ENCODE data around the gene CEMIP2. TPM values are rescaled to one million over a fixed set of nuclear protein-coding genes. Genes with fewer than 3 reads are reported as not detected.

CEMIP2 gene
- total RNA-seq, 1 experiment from 2014 or later = 16.0 TPM

DNA sequence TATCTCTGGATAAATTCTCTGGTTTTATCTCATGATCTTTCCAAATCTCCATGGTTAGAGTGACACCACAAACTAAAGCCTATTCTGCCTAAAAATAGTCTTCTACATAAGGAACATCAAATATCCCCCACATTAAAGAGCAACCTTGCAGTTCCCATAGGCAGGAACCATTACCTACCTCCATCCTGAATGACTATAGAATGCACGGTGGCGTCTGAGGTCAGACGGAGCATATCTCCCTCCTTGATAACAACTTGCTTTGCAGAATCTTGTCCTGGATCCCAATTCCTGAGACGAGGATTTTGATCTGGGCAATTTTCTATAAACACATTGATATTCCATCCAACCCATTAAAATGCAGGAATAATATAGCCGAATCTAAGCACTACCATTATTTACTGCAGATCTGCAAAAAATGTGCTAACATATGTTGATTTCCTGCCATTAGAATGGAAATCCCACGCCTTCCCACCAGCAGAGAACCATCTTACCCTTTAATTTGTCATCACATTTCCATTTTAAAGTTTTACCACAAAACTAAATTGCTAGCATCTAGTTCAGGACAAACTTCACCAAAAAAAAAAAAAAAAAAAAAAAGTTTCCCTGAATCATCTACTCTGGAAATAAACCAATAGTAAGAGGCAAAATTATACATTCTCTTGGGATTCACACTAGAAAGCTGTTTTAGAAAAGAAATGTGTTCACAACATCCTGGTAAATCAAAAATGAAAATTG lies 22.1 kb downstream of the CEMIP2 start:
- TF ChIP-seq EZH2phosphoT487 (IDR thresholded peaks at IDR 0.05; ENCODE audit: borderline replicate concordance, low read length) (no peak), EZH2 (IDR thresholded peaks at IDR 0.05; ENCODE audit: low read length, unreplicated experiment) (no peak)
- TF ChIP-seq, protein P1, sequence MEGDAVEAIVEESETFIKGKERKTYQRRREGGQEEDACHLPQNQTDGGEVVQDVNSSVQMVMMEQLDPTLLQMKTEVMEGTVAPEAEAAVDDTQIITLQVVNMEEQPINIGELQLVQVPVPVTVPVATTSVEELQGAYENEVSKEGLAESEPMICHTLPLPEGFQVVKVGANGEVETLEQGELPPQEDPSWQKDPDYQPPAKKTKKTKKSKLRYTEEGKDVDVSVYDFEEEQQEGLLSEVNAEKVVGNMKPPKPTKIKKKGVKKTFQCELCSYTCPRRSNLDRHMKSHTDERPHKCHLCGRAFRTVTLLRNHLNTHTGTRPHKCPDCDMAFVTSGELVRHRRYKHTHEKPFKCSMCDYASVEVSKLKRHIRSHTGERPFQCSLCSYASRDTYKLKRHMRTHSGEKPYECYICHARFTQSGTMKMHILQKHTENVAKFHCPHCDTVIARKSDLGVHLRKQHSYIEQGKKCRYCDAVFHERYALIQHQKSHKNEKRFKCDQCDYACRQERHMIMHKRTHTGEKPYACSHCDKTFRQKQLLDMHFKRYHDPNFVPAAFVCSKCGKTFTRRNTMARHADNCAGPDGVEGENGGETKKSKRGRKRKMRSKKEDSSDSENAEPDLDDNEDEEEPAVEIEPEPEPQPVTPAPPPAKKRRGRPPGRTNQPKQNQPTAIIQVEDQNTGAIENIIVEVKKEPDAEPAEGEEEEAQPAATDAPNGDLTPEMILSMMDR (conservative IDR thresholded peaks at IDR 0.05; ENCODE audit: low read depth, low read length) = no peak

DNA sequence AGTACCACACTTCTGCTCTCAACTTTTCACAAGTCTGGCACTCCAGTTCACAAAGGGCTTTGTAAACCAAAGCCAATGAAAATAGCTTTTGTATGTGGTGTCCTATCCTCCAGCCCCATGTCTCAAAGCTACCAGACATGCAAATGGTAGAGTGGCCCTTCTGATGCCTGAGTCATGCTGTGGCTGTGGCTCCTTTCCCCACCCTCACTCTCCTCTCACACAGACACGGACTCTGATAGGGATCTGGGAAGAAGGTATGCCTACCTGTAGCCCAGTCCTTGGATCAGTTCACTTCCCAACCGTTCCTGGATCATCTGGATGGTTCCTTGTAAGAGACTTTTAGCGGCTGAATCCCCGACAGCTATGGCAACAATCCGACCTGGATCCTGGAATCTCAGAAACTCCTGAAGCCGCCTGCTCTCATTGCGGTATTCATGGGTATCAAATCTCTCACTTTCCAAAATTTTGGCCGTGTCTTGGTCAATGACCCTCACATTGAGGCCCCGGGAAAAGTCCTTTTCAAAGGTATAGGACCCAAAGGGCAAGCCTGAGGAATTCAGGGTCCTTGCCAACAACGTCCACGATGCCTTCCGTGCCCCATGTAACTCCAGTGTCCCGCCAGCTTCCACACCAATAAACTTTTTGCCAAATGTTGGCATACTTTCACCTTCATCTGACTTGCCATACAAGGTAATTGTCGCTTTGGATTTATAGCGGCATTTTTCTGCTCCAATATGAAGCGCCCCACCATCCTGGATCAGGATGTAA lies 23.4 kb downstream of the CEMIP2 start:
- DNase-seq (no peak), ATAC-seq (no peak)
- Histone ChIP-seq H3K9ac (ENCODE audit: low read length) (no peak overlapping the region), H3K4me2 (ENCODE audit: low read length) (no peak overlapping the region), H3K9me2 (replicated peaks; ENCODE audit: low read length) (no peaks in the 10 kb centered on the region), H3K27ac (ENCODE audit: low read length) (no peak overlapping the region), H3K36me3 (ENCODE audit: low read depth, low read length) (peaks cover 10% of the 10 kb centered on the region), H3K4me1 (ENCODE audit: insufficient read depth, low read length) (peaks cover 10% of the 10 kb centered on the region), H3K4me3 (ENCODE audit: low read length) (no peak overlapping the region), H3F3A (ENCODE audit: low read length, unreplicated experiment) (no peaks in the 10 kb centered on the region), H4K20me1 (ENCODE audit: low read length) (no peaks in the 10 kb centered on the region), H3K79me2 (ENCODE audit: low read length) (no peaks in the 10 kb centered on the region), H2AFZ (ENCODE audit: low read length) (no peak overlapping the region), H3K27me3 (ENCODE audit: low read length) (no peaks in the 10 kb centered on the region), H3K9me3 (ENCODE audit: low read length) (no peaks in the 10 kb centered on the region)
- intact Hi-C loops (cut with micrococcal nuclease) = no loop called here
- TF ChIP-seq EZH2phosphoT487 (IDR thresholded peaks at IDR 0.05; ENCODE audit: borderline replicate concordance, low read length) (no peak), EZH2 (IDR thresholded peaks at IDR 0.05; ENCODE audit: low read length, unreplicated experiment) (no peak)
- TF ChIP-seq, protein P1 (conservative IDR thresholded peaks at IDR 0.05; ENCODE audit: low read depth, low read length) = no peak
- CTCF ChIA-PET = no interaction called here
- POLR2A ChIA-PET (ENCODE audit: unreplicated experiment) = interaction anchor here (0.6 kb wide), 1 partner anchor 24 kb away, joined by 3 read pairs; no protein-coding TSS in a partner anchor
- no TSS peak for BruUV-seq (replicated peaks)

More for the DNA sequence above, 22.1 kb downstream of the CEMIP2 start:
- H3K79me2 ChIP-seq (ENCODE audit: low read length) = 0 out of 2 replicates have a peak, but pooled peaks cover 2% of the 10 kb centered on the region
- H4K20me1 ChIP-seq (ENCODE audit: low read length) = no peaks in the 10 kb centered on the region
- no peak overlapping the region for H3K9ac ChIP-seq (ENCODE audit: low read length)
- POLR2A ChIA-PET (ENCODE audit: unreplicated experiment) = no interaction called here
- peaks cover 10% of the 10 kb centered on the region for H3K36me3 ChIP-seq (ENCODE audit: low read depth, low read length)
- DNase-seq = no peak
- no peaks in the 10 kb centered on the region for H3K9me2 ChIP-seq (replicated peaks; ENCODE audit: low read length)
- H3K27me3 ChIP-seq (ENCODE audit: low read length) = no peaks in the 10 kb centered on the region
- H3K4me1 ChIP-seq (ENCODE audit: insufficient read depth, low read length) = no peaks in the 10 kb centered on the region
- H3F3A ChIP-seq (ENCODE audit: low read length, unreplicated experiment) = no peaks in the 10 kb centered on the region
- H3K4me3 ChIP-seq (ENCODE audit: low read length) = no peak overlapping the region
- intact Hi-C loops (cut with micrococcal nuclease) = no loop called here
- H3K4me2 ChIP-seq (ENCODE audit: low read length) = no peak overlapping the region
- H3K27ac ChIP-seq (ENCODE audit: low read length) = no peak overlapping the region
- H3K9me3 ChIP-seq (ENCODE audit: low read length) = no peaks in the 10 kb centered on the region
- no TSS peak for BruUV-seq (replicated peaks)
- CTCF ChIA-PET = no interaction called here
- H2AFZ ChIP-seq (ENCODE audit: low read length) = no peak overlapping the region
- no peak for ATAC-seq
